Neuronal stem cell (in vitro differentiated cells): ENCODE measurements around the gene LZIC.
"Not testable (repeated sequence)": the region's sequence is repeated elsewhere in the genome, so short reads cannot be mapped to it uniquely, and the experiment has no call there.

Experiments used
- DNase-seq: peaks from one replicate; pipeline ENCODE4 v3.0.0-alpha.2; 2013; ENCODE audit warnings: low spot score
- H2AFZ ChIP-seq: one replicate; pipeline ENCODE4 v1.6.1; 2013; ENCODE audit warnings: mild to moderate bottlenecking, low read length, inconsistent platforms
- H2AK5ac ChIP-seq: 2 replicates; pipeline ENCODE4 v1.6.1; 2013; ENCODE audit warnings: low read depth, mild to moderate bottlenecking, inconsistent platforms, low read length, moderate library complexity, mixed read lengths
- H2BK120ac ChIP-seq: 2 replicates; pipeline ENCODE4 v1.6.1; 2013; ENCODE audit warnings: low read depth, mild to moderate bottlenecking, inconsistent platforms, low read length, moderate library complexity, mixed read lengths
- H2BK12ac ChIP-seq: one replicate; pipeline ENCODE4 v1.6.1; 2013; ENCODE audit warnings: low read length, inconsistent platforms
- H2BK15ac ChIP-seq: 2 replicates; pipeline ENCODE4 v1.6.1; 2013; ENCODE audit warnings: mild to moderate bottlenecking, low read length, inconsistent platforms, mixed read lengths
- H2BK5ac ChIP-seq: one replicate; pipeline ENCODE4 v1.6.1; 2013; ENCODE audit warnings: inconsistent platforms, mild to moderate bottlenecking, low read length, moderate library complexity
- H3K14ac ChIP-seq: one replicate; pipeline ENCODE4 v1.6.1; 2013; ENCODE audit warnings: low read length, inconsistent platforms
- H3K18ac ChIP-seq: 2 replicates; pipeline ENCODE4 v1.6.1; 2013; ENCODE audit warnings: low read length, inconsistent platforms
- H3K23ac ChIP-seq: 2 replicates; pipeline ENCODE4 v1.6.1; 2013; ENCODE audit warnings: low read depth, mild to moderate bottlenecking, mixed read lengths, low read length, inconsistent platforms; ENCODE audit not compliant: poor library complexity
- H3K27ac ChIP-seq: replicated peaks from 3 replicates; pipeline ENCODE4 v1.5.1; 2013; ENCODE audit warnings: low read length, inconsistent platforms
- H3K27me3 ChIP-seq, 3 experiments: 2 replicates each; pipeline ENCODE4 v1.6.1; 2013; ENCODE audit warnings: low read length in 3 of 3, mild to moderate bottlenecking in 2 of 3, inconsistent platforms in 1 of 3, low read depth in 1 of 3, mixed read lengths in 1 of 3, moderate library complexity in 1 of 3; ENCODE audit not compliant: control insufficient read depth in 3 of 3, insufficient read depth in 3 of 3
- H3K36me3 ChIP-seq, 2 donors: replicated peaks in 1 of 2; 2 replicates each; pipeline ENCODE4 v1.6.1; 2013; ENCODE audit warnings: low read length in 2 of 2; ENCODE audit not compliant: control insufficient read depth in 2 of 2, insufficient read depth in 2 of 2
- H3K4ac ChIP-seq: 2 replicates; pipeline ENCODE4 v1.6.1; 2013; ENCODE audit warnings: inconsistent platforms, mild to moderate bottlenecking, low read length, moderate library complexity
- H3K4me1 ChIP-seq, 2 donors: 1 replicate in 1 of 2; 2 replicates in 1 of 2; pipeline ENCODE4 v1.6.1; 2013; ENCODE audit warnings: low read length in 2 of 2, low read depth in 1 of 2; ENCODE audit not compliant: control insufficient read depth in 2 of 2, insufficient read depth in 1 of 2
- H3K4me2 ChIP-seq: one replicate; pipeline ENCODE4 v1.6.1; 2013; ENCODE audit warnings: mild to moderate bottlenecking, low read length, inconsistent platforms; ENCODE audit not compliant: insufficient read depth, poor library complexity, severe bottlenecking
- H3K4me3 ChIP-seq, 2 donors: 2 replicates each; pipeline ENCODE4 v1.5.1; 2013; ENCODE audit warnings: low read length in 2 of 2, mild to moderate bottlenecking in 2 of 2, inconsistent platforms in 1 of 2, moderate library complexity in 1 of 2
- H3K79me1 ChIP-seq: one replicate; pipeline ENCODE4 v1.6.1; 2013; ENCODE audit warnings: low read depth, mild to moderate bottlenecking, inconsistent platforms, low read length, moderate library complexity
- H3K9ac ChIP-seq: one replicate; pipeline ENCODE4 v1.6.1; 2013; ENCODE audit warnings: mild to moderate bottlenecking, low read depth, low read length, inconsistent platforms; ENCODE audit not compliant: poor library complexity
- H3K9me3 ChIP-seq, 2 donors: replicated peaks in 1 of 2; 2 replicates each; pipeline versions ENCODE3 to v1.6.1; 2013; ENCODE audit warnings: low read length in 2 of 2, mild to moderate bottlenecking in 2 of 2, inconsistent platforms in 1 of 2, low read depth in 1 of 2, mixed read lengths in 1 of 2, moderate library complexity in 1 of 2; ENCODE audit not compliant: control insufficient read depth in 2 of 2, insufficient read depth in 1 of 2
- H4K8ac ChIP-seq: one replicate; pipeline ENCODE4 v1.6.1; 2013; ENCODE audit warnings: low read depth, mild to moderate bottlenecking, inconsistent platforms, low read length, moderate library complexity
- H4K91ac ChIP-seq: one replicate; pipeline ENCODE4 v1.6.1; 2013; ENCODE audit warnings: low read length, low read depth, mild to moderate bottlenecking, inconsistent platforms; ENCODE audit not compliant: poor library complexity
- WGBS, 2 donors: extraction: QIAGEN DNeasy Blood & Tissue Kit; methylation state at CpG; one replicate each; pipeline ENCODE4 v1.1.7; 2013; ENCODE audit warnings: missing lambda C conversion rate in 2 of 2, mixed read lengths in 1 of 2; ENCODE audit not compliant: insufficient read length in 2 of 2, insufficient replicate concordance in 1 of 2; ENCODE audit errors: extremely low coverage in 2 of 2; 5-methylcytosine and 5-hydroxymethylcytosine counted together

The LZIC gene

DNA sequence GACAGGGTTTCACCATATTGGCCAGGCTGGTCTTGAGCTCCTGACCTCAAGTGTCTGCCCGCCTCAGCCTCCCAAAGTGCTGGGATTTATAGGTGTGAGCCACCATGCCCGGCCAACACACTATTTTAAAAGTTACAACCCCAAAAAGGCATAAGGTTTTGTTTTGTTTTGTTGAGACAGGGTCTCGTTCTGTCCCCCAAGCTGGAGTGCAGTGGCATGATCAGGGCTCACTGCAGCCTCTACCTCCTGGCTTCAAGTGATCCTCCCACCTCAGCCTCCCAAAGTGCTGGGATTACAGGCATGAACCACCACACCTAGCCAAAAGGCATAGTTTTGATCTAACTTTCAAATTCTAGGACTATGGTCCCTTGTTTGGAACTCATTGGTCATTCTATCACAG, 25.7 kb downstream of the LZIC start:
- H2BK12ac ChIP-seq, H3K18ac ChIP-seq, H2BK5ac ChIP-seq, H3K9me3 ChIP-seq, H3K27me3 ChIP-seq, H3K36me3 ChIP-seq, H3K4me2 ChIP-seq, DNase-seq, H2AFZ ChIP-seq, H4K91ac ChIP-seq, H2BK120ac ChIP-seq, H3K4me3 ChIP-seq, H3K79me1 ChIP-seq, H4K8ac ChIP-seq, H2AK5ac ChIP-seq, H3K9ac ChIP-seq, H3K23ac ChIP-seq, H2BK15ac ChIP-seq, H3K14ac ChIP-seq, H3K4ac ChIP-seq, H3K27ac ChIP-seq: not testable (repeated sequence)
- H3K4me1 ChIP-seq = peaks cover 8 to 12% of the 10 kb centered on the region in 2 donors
- WGBS, 2 donors = no CpG with 5 or more reads among the region's 3 CpGs

DNA sequence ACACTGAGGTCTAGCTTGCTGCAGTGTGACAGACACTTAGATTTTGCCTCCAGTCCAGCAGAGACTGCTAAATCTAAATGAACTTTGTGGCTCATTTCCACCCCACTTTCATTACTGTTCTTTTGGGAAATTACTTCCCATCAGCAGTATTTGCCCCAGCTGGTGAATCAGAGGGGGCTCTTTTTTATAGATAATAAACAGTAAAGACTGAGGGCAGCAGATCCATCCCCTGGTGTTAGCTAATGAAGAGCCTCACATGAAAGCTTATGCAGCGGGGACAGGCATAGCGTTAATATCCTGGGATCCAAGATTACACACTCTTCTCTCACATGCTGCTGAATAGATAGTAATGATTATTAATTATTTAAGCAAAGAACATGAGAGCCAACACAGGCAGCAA, 26.7 kb downstream of the LZIC start:
- no peak overlapping the region for H2AK5ac ChIP-seq
- H4K8ac ChIP-seq = no peak overlapping the region
- no CpG with 5 or more reads among the region's 2 CpGs for WGBS, 2 donors
- no peak overlapping the region for H3K27ac ChIP-seq
- no peaks in the 10 kb centered on the region for H3K79me1 ChIP-seq
- H2BK15ac ChIP-seq = no peak overlapping the region
- DNase-seq = no peak
- no peak overlapping the region for H3K4me2 ChIP-seq
- no peak overlapping the region for H3K9ac ChIP-seq
- no peak overlapping the region for H2BK12ac ChIP-seq
- H3K4ac ChIP-seq = no peak overlapping the region
- no peak overlapping the region for H3K14ac ChIP-seq
- no peak overlapping the region for H3K23ac ChIP-seq
- no peak overlapping the region for H3K4me3 ChIP-seq
- peaks cover 5 to 7% of the 10 kb centered on the region in 2 donors for H3K4me1 ChIP-seq
- no peak overlapping the region for H3K18ac ChIP-seq
- H2BK5ac ChIP-seq = no peak overlapping the region
- H2BK120ac ChIP-seq = no peak overlapping the region
- no peak overlapping the region for H2AFZ ChIP-seq
- no peaks in the 10 kb centered on the region for H3K36me3 ChIP-seq
- H3K27me3 ChIP-seq = no peaks in the 10 kb centered on the region
- H4K91ac ChIP-seq = no peak overlapping the region
- no peaks in the 10 kb centered on the region for H3K9me3 ChIP-seq

DNA sequence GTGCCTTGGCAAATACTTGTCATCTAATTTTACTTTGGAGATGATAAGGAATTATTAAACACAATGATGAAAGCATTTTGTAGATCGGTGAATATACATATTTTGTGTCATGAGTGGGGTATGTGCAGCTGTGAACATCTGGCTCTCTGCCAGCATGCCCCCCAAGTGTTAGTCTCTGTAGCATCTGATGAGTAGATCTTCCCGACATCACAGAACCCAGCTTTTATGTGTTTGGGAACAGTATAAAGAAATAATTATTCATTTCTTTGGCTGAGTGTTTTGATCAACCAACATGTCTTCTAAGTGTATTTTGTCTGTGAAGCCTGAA, 28.6 kb downstream of the LZIC start:
- H2AK5ac ChIP-seq = no peak overlapping the region
- no peak for DNase-seq
- no peak overlapping the region for H3K9ac ChIP-seq
- no peak overlapping the region for H3K14ac ChIP-seq
- no peak overlapping the region for H2BK15ac ChIP-seq
- peaks cover 0 to 7% of the 10 kb centered on the region in 2 donors for H3K4me1 ChIP-seq
- no peaks in the 10 kb centered on the region for H3K36me3 ChIP-seq
- no peak overlapping the region for H3K4me3 ChIP-seq
- no peak overlapping the region for H3K4ac ChIP-seq
- H3K18ac ChIP-seq = no peak overlapping the region
- no peak overlapping the region for H2BK120ac ChIP-seq
- H2BK5ac ChIP-seq = no peak overlapping the region
- no peak overlapping the region for H3K23ac ChIP-seq
- H3K79me1 ChIP-seq = no peaks in the 10 kb centered on the region
- no peak overlapping the region for H3K4me2 ChIP-seq
- no peaks in the 10 kb centered on the region for H3K9me3 ChIP-seq
- no peaks in the 10 kb centered on the region for H3K27me3 ChIP-seq
- H2BK12ac ChIP-seq = no peak overlapping the region
- WGBS, 2 donors = no CpG with 5 or more reads among the region's 2 CpGs
- H2AFZ ChIP-seq = peak overlapping the region; percentile 27
- no peak overlapping the region for H4K8ac ChIP-seq
- H3K27ac ChIP-seq = no peak overlapping the region
- H4K91ac ChIP-seq = no peak overlapping the region

DNA sequence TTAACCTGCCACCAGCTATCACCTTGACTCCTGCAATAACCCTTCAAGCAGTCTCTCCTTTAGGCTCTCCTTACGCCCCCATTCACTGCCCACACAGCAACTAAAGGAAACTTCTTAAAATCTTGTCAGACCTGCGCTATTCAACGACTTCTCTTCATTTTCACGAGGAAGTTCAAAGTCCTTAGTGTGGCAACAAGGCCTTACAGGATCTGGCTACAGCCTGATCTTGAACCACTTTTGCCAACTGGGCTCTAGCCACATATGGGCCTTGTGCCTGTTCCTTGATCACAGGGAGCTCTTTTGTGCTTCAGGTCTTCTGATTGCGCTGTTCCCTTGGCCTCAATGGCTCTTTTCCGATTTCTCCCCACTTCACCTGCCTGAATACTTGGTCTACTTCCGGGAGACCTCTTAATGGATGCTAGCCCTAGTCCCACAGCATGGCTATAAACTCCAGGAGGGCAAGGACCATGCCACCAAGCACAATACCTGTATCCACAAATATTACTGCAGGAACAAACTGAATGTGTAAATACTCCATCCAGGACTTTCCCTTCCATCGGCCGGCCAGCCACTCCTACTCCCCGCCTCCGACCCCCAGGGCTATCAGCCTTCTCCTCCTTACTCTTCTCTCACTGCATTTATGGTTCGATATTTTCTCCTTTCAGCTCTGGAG, 30.8 kb downstream of the LZIC start:
- H3K14ac ChIP-seq = no peak overlapping the region
- no peak overlapping the region for H2BK12ac ChIP-seq
- H2BK120ac ChIP-seq = no peak overlapping the region
- no peak overlapping the region for H3K4ac ChIP-seq
- H3K23ac ChIP-seq = no peak overlapping the region
- H2AFZ ChIP-seq = no peak overlapping the region
- no peak overlapping the region for H4K91ac ChIP-seq
- no peak overlapping the region for H3K4me3 ChIP-seq
- H3K4me2 ChIP-seq = no peak overlapping the region
- no peaks in the 10 kb centered on the region for H3K9me3 ChIP-seq
- H3K27me3 ChIP-seq = no peaks in the 10 kb centered on the region
- peaks cover 3 to 11% of the 10 kb centered on the region in 2 donors for H3K4me1 ChIP-seq
- no peak overlapping the region for H3K18ac ChIP-seq
- no peaks in the 10 kb centered on the region for H3K79me1 ChIP-seq
- DNase-seq = no peak
- WGBS, 2 donors = no CpG with 5 or more reads among the region's 12 CpGs
- H3K9ac ChIP-seq = no peak overlapping the region
- H4K8ac ChIP-seq = no peak overlapping the region
- H2BK15ac ChIP-seq = no peak overlapping the region
- H2BK5ac ChIP-seq = no peak overlapping the region
- H3K36me3 ChIP-seq = no peaks in the 10 kb centered on the region
- H2AK5ac ChIP-seq = no peak overlapping the region
- no peak overlapping the region for H3K27ac ChIP-seq
